ENCODE results near the gene RASGRP3. TPM values are rescaled to one million over a fixed set of nuclear protein-coding genes. Genes with fewer than 3 reads are reported as not detected.

RASGRP3 gene
- total and polyA plus RNA-seq, 2 of the 13 experiments (the other 11 are each of a cell fraction or from before 2014, with no cell fraction given) = 0.01 TPM; not detected in 1

DNA sequence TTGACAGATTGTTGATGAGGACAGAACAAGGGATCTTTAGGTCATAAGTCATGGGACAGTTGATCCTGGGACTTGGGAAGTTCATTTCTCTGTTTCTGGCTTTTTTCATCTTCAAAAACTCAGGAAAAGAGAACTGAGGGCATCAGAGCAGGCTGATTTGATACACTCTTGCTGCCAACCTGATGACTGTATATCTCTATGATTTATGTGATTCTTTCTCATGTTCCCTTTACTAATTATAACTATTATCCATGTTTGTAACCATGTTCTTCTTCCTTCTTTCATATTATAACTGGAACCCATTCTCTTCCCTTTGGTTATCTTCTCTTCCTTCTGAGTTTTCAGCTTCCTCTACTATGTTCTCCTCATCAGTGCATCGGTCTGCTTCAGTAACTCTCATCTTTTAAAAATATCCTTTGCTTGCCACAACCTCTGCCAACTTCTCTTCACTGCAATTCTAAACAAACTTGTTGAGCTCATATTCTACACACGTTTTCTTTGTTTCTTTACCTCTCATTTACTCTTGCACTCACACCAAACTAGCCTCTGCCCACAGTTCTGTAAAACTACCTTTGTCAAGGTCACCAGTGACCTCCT, 13.5 kb downstream of the RASGRP3 start (continued):
- no peak for TF ChIP-seq TBX2 (CRISPR knock-in tag; IDR thresholded peaks at IDR 0.05; ENCODE audit: borderline replicate concordance)

DNA sequence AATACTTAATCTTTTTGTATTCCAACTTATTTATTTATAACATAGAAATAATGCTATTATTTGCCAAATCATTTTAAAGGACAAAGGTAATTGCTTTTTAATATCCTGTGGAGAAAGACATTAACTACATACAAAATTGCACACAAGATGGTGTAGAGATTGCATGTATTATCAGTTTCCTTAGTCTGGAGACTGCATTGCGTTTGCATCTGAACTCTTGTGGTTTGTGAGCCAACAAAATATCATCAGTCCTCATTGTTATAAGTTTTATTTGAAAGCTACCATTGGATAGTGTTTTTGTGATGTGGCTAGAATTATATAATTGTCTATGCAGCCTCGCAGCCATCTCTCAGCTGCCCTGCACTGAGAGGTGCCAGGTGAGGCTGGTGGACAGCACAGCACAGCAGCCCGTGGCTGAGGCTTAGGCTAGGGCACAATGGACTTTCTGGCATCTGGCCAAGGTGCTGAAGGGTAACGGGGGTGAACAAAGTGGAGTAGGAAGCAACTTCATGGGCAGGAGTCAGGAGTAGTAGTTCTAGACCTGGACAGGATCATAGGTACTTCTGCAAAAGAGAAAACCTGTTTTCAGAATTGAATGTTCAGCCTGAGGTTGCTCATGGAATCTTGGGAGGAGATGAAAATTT, 15.1 kb downstream of the RASGRP3 start:
- no peaks in the 10 kb centered on the region for H3K36me3 ChIP-seq (replicated peaks in 1 of 2; ENCODE audit: control insufficient read depth in 1 of 2, insufficient read depth in 2 of 2, low read length in 2 of 2)
- 16% methylated on average over 4 of the region's 4 CpGs for WGBS (ENCODE audit: low lambda C conversion rate)
- no peak overlapping the region for H2AFZ ChIP-seq (ENCODE audit: low read length)
- no peak overlapping the region for H3K4me2 ChIP-seq (ENCODE audit: low read depth, low read length)
- no peak for ATAC-seq
- CTCF ChIA-PET (ENCODE audit: low intra/inter-chr PET ratio, low total read pairs) = no interaction called here
- TF ChIP-seq, protein P1, sequence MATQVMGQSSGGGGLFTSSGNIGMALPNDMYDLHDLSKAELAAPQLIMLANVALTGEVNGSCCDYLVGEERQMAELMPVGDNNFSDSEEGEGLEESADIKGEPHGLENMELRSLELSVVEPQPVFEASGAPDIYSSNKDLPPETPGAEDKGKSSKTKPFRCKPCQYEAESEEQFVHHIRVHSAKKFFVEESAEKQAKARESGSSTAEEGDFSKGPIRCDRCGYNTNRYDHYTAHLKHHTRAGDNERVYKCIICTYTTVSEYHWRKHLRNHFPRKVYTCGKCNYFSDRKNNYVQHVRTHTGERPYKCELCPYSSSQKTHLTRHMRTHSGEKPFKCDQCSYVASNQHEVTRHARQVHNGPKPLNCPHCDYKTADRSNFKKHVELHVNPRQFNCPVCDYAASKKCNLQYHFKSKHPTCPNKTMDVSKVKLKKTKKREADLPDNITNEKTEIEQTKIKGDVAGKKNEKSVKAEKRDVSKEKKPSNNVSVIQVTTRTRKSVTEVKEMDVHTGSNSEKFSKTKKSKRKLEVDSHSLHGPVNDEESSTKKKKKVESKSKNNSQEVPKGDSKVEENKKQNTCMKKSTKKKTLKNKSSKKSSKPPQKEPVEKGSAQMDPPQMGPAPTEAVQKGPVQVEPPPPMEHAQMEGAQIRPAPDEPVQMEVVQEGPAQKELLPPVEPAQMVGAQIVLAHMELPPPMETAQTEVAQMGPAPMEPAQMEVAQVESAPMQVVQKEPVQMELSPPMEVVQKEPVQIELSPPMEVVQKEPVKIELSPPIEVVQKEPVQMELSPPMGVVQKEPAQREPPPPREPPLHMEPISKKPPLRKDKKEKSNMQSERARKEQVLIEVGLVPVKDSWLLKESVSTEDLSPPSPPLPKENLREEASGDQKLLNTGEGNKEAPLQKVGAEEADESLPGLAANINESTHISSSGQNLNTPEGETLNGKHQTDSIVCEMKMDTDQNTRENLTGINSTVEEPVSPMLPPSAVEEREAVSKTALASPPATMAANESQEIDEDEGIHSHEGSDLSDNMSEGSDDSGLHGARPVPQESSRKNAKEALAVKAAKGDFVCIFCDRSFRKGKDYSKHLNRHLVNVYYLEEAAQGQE (IDR thresholded peaks at IDR 0.05; ENCODE audit: borderline replicate concordance in 1 of 2, low read depth in 1 of 2, low read length in 2 of 2) = peak; percentile 7 to 79; a peak in 3 of 4 replicates
- no peak for TF ChIP-seq RARG (CRISPR knock-in tag; IDR thresholded peaks at IDR 0.05; ENCODE audit: low read depth)
- H3K4me3 ChIP-seq (replicated peaks in 1 of 3; ENCODE audit: insufficient read depth in 1 of 3, low read depth in 2 of 3, low read length in 3 of 3) = no peak overlapping the region
- no peak overlapping the region for H3K27ac ChIP-seq (ENCODE audit: extremely low read length, insufficient read depth, low read length)
- H3K79me2 ChIP-seq (ENCODE audit: insufficient read depth, low read length) = no peaks in the 10 kb centered on the region
- peaks cover 10% of the 10 kb centered on the region; the same call in 1 of the 2 replicates for H3K9me3 ChIP-seq (ENCODE audit: low read length)
- intact Hi-C loops (cut with micrococcal nuclease; ENCODE audit: unreplicated experiment) (no loop called here), in situ Hi-C loops (cut with HindIII; ENCODE audit: extremely low pct_ligation_motif_present, low pct_unique_long_range_greater_than_20kb) (no loop called here)
- POLR2A ChIA-PET = no interaction called here
- no peak for DNase-seq (ENCODE audit: low spot score)
- FAIRE-seq = no peak
- H3K9ac ChIP-seq (ENCODE audit: insufficient read depth, low read depth, low read length) = no peak overlapping the region
- 0 out of 5 replicates have a peak, but pooled peaks cover 0 to 5% of the 10 kb centered on the region in 2 experiments for H3K27me3 ChIP-seq (ENCODE audit: control insufficient read depth in 1 of 2, insufficient read depth in 2 of 2, low read length in 2 of 2)
- no peaks in the 10 kb centered on the region for H4K20me1 ChIP-seq (ENCODE audit: insufficient read depth, low read length)
- no peaks in the 10 kb centered on the region for H3K4me1 ChIP-seq (ENCODE audit: insufficient read depth, low read length)
- BruUV-seq (replicated peaks) = no TSS peak
